NCI-H2171 (cell line): ENCODE results near the gene RAB30.

Source experiments
- DNase-seq: peaks from one replicate; lab custom pipeline; 2025; lab: John Stamatoyannopoulos, UW

The RAB30 gene

DNA sequence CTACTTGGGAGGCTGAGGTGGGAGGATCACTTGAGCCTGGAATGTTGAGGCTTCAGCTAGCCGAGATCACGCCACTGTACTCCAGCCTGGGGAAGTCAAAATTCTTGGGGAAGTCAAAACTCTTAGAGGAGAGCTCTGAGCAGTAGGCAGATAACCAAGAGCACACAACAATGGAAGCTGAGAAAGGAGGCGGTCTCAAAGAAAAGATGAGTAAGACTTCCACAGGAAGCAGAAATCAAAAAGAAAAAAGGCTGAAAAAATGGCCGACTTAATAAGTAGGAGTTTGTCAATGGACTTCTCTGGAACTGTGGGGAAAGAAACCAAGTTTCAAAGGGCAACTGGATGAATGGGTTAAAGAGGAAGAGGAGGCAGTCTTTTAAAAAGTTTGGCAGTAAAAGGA lies 32.1 kb downstream of the RAB30 start:
- no peak for DNase-seq

DNA sequence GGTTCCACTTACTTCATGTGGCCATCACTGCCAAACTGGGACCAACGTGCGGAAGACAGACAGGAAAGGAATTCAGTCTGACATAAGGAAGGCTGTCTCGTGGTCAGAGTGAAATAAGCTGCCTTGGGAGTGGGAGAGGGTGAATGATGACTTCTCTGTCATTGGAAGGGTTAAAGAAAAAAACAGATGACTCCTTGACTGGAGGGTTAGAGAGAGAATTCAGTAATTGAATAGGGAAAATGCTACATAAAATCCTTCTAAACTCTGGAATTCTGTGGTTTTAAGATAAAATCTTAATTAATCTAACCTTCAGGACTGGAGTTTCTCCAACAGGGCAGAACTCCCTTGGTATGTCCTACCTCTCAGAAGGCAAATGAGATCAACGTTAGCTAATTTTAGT lies 33.8 kb downstream of the RAB30 start:
- DNase-seq = no peak

DNA sequence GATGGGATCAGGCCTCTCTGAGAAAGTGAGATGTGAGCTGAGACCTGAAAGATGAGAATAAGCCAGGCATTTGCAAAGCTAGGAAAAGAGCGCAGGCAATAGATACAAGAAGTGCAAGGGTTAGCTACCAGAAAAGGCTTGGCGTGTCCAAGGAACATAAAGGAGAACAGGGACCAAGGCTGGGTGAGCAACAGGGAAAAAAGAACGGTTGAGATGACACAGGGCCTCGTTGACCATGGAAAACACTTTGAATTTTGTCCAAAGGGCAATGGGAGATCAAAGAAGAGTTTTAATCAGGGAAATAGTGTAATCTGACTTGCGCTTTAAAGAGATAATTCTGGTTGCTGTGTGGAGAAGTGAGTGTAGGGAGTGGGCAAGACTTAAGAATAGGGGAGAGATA lies 35.0 kb downstream of the RAB30 start:
- DNase-seq = no peak

DNA sequence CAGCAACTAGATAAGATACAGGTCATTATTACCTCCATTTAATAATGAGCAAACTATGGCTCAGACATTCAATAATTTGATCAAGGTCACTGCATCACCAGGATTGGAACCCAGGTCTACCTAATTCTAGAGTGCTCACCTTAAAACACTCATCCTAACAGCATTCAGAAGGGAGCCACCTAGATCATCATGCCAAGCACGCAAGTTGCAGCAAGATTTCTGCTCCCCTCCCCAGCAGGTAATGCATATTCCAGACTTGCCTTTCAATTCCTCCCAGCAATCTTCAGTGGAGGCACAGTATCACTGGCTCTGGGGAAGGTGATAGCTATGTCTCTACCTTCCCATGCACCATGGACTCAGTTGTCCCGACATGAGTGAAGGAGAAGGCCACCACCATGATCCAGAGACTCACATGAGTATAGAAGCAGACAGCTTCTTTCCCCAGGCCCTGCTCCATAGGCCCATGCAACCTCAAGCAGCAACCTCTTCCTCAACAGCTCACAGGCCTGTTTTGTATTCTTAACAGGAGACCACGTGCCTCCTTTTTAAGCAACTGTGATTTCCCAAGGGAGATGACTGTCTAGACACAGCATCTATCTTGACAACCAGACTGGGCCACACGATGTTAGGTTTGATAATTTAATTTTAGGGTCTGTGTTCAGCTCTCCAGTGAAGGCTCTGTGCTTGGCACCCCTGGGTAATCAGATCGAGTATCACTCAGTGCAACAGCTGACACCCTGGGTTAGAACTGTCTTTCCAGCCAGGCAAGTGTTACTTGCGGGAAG lies 36.4 kb downstream of the RAB30 start:
- peak; percentile 19 for DNase-seq

DNA sequence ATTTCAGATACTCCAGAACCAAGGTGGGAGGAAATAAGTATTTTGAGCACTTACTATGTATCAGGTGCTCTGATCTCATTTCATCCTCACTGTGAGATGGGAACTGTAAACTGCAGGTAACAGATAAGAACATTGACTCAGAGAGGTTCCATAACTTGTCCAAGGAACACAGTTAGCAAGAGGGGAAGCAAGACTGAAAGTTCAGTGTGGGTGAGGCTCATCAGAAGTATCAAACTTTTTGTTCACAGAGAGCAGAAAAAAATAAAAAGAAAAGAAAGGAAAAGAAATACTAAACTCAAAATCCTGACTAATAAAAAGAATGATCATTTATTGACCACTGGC lies 37.1 kb downstream of the RAB30 start:
- DNase-seq = no peak

DNA sequence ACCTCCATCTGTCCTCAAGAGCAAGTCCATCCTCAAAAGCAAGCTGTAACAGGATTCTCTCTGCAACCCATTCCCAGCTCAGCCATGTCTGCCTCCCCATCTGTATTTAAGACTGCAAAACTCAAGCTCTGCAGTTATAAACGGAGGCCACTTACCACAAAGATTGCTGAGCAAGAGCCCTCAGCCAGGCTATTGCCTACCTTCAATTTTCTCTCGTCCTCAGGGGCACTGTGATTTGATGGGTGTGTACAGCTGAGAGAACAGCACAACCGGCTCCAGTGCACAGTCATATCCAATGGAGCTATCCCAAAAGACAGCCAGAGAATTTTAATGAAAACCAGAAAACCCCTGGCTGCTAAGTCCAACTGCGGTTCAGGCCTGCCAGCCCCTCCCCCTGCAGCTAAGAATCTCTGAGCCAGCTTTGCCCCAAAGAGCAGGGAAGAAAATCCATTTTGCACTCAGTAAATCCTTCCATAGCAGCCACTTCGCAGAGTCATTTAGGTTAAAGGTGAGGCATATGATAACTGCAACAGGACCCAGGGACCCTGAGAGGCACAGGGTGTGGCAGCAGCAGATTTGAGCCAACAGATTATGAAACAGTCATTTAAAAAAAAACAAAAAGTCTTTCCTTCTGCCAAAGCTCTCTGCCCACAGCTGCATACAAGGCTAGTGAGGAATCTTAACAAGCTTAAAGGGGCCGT lies 37.6 kb downstream of the RAB30 start:
- peak; percentile 16 for DNase-seq

DNA sequence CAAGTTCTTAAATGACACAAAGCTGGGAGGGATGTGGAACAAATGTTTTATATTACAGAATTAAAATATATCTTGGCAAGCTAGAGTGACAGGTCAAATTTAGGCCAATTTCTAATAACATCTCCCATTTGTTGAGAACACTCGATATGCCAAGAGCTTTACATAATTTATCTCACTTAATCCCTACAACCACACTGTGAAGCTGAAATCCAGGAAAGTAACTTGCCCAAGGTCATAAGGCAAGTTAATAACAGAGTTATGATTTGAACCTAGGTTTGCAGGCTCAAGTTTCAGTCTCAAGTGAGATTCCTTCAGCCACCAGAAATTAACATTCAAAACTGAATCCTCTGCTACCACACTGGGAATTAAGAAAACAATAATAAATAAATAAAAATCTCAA lies 38.3 kb downstream of the RAB30 start:
- no peak for DNase-seq

DNA sequence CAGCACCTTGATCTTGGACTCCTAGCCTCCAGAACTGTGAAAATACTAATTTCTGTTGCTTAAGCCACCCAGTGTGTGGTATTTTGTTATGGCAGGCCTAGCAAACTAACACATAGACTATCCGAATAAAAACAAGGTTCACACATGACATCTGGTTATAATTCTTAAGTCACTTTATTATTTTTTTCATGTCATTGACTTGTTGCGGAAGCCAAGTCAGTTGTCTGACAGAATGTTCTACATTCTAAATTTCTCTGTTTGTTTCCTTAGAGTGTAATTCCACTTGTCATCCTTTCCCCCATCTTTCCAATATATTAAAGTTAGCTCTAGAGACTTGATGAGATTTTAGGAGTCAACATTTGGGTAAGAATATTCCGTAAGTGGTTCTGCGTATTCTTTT lies 40.6 kb downstream of the RAB30 start:
- no peak for DNase-seq

DNA sequence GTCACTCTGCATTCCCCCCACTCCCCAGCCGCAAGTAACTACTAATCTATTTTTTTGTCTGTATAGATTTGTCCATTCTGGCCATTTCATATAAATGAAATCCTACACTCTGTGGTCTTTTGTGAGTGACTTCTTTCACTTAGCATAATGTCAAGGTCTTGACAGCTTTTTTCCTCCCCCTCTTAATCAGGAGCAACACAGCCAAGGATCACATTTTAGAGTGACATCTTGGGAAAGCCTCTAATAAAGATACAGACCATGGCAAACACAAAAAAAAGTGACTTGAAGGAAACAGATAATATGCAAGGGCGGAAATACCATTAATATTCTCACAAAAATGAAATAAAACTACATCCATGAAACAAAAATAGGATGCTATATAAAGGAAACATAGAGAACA lies 43.9 kb downstream of the RAB30 start:
- no peak for DNase-seq

DNA sequence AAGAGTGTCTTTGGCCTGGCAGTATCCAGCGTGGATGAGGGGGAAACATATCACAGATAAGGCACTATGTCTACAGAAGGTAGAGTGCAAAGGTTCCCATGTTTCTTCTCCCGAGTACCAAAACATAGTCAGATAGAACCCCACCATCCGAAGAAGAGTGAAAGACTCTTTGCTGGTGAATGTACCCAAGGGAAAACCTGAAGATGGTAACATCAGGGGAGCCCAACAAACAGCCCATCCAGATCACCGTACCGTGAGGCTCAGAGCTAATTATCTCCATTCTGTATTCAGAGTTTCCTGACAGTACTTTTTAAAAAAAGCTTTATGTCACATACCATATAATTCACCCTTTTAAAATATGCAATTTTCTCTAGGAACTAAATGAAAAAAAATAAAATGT lies 44.4 kb downstream of the RAB30 start:
- DNase-seq = no peak

DNA sequence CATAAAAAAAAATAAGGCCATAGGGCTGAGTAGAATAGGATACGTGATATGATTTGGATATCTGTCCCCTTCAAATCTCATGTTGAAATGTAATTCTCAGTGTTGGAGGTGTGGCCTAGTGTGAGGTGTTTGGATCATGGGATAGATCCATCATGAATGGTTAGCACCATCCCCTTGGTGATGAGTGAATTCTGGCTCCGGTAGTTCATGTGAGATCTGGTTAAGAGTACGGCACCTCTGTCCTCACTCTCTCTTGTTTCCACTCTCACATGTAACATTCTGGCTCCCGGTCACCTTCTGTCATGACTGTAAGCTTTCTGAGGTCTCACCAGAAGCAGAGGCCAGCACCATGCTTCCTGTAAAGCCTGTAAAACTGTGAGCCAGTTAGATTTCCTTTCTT lies 45.5 kb downstream of the RAB30 start:
- no peak for DNase-seq

DNA sequence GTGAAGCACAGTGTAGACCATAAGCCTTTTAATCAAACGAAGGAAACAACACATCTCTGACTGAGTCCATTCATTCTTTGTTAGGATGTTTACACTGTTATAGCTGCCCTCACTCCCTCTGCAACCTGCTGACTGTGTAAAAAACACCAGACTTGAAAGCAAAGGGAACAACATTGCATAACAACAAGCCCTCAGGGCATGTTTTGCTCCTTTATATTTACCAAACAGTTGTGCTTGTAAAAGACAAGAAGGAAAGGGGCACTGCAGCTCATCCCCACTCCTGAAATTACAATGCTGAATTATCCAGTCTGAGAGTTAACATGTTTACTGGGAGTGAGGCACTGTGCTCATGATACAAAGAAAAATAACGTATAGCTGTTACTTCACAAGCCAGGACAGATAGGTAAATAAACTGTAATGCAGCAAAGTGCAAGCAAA lies 46.4 kb downstream of the RAB30 start:
- DNase-seq = no peak

DNA sequence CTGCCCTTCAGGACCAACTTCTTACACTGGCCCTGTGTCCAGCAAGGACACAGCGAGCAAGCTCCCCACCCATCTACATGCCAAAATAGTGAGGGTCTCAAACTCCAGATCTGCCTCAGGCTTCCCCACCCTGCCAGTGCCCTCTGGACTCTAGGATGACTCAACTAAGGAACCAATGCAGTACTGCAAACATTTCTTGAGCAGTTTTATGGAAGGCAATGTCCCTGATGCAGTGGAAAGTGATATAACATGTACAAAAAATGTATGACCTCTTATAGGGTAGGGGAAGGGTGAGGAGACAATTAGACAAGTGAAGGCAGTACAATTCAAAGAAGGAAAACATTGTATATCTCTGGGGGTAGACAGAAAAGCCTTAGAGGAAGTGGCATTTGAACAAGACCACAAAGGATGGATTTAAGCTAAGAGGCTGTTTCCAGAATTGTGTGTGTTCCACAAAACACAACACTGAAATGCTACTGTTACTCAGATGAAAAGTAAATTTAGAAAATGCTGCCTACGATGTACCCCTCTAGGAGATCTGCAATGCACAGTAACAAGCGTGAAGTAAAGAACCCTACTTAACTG lies 47.3 kb downstream of the RAB30 start:
- no peak for DNase-seq

DNA sequence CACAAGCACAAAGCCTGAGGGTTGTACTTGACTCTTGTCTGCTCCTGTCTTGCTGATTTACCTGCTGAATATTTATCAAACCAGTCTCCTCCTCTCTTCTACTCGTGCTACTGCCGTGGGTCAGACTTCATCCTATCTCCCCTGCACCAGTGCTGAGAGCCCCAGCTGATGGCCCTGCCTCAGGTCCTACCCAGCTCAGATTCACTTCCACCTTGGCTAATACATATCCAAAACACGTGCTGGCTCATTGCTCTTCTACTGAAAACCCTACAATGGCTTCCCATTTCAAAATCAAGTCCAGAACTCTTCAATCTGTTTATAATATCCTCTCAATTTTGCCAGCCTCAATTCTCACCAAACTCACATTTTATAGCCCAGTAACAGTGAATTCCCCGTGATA lies 48.3 kb downstream of the RAB30 start:
- DNase-seq = no peak

DNA sequence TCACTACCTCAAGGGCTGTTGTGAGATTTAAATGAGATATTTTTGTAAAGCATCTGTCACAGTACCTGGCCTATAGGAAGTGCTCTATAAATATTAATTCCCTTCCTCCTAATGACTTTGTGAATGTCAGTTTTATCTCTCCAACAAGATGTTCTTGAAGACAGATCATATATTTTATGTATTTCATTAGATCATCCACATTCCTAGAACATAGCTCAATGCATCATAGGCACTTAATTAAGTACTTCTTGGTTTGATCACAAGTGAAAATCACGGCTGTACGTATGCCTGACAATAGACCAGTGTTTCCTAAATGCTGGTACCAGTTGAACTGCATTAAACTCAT lies 49.9 kb downstream of the RAB30 start:
- DNase-seq = no peak

DNA sequence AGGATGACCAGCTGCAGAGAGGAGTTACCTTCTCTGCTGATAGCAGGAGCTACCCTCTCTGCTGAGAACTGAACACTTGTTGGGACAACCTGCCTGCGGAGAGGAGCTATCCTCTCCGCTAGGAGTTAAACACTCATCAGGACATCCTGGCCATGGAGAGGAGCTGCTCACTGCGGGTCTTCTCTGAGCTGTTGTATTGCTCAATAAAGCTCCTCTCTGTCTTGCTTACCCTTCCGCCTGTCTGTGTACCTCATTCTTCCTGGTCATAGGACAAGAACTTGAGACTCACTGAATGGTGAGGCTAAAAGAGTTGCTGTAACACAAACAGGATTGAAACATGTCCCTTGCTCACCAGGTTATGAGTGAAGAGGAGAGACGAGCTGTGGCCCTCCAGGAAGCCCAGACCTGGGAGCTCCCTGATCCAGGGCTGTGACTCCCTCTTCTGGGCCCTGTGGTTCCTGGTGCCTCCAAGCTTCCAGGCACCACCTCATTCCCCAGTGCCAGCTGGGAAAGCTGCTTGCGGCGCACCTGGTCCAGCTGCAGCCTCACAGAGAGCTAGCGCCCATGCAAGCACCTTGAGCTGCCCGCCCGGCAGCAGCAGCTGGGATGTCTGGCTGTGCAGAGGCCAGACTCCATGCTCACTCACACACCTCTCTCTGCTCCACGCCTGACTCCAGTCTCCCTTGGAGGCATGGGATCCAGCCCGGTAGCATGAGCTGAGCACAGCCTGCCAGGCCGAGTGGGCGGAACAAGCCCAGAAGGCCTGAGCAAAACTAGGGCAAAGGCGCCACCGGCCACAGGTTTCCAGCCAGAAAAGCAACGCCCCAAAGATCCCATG lies 50.5 kb downstream of the RAB30 start:
- DNase-seq = no peak

DNA sequence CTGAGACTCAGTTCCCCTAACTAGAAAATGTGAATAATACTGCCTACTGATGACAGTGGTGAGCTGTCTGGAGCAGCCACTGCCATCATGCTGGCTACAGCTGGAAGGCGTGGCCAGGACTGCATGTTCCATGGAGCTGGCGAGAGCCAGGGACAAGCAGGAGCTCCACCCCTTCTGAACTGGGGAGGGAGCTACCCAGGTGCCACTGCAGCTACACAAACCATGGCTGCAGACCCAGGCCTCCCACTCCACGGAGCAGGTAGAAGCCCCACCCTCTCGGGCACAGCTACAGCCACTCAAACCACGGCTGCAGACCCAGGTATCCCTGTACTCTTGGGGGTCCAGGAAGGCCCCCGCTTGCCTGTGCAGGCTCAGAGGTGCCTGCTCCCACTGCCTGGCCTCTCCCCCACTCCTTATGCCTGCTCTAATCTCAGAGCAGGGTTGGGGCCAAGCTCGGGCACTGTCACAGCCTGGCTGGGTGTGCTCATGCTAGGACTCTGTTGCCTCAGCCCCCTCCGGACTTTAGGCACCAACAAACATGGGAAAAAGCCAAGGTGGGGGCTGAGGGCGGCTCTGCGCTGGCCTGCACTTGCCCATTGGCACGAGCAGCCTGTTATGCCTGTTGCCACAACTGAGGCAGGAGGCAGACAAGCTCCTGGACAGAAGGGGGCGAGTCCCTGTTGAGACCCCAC lies 51.7 kb downstream of the RAB30 start:
- DNase-seq = no peak

DNA sequence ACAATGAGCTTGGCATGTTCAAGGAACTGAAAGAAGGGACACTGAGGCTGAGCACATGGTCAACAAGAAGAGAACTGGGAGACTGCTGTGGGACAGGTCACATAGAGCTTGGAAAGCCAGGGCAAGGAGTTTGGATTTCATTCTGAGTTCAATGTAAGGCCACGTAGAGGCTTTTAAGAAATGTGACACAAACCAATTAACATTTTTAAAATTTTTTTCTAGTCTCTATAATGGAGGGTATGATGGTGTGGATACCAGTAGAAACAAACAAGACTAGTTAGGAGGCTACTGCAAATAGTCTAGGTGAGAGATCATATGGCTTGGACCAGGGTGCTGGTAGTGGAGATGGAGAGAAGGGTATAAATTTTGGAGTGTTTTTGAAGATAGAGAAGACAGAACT lies 56.7 kb downstream of the RAB30 start:
- DNase-seq = no peak

DNA sequence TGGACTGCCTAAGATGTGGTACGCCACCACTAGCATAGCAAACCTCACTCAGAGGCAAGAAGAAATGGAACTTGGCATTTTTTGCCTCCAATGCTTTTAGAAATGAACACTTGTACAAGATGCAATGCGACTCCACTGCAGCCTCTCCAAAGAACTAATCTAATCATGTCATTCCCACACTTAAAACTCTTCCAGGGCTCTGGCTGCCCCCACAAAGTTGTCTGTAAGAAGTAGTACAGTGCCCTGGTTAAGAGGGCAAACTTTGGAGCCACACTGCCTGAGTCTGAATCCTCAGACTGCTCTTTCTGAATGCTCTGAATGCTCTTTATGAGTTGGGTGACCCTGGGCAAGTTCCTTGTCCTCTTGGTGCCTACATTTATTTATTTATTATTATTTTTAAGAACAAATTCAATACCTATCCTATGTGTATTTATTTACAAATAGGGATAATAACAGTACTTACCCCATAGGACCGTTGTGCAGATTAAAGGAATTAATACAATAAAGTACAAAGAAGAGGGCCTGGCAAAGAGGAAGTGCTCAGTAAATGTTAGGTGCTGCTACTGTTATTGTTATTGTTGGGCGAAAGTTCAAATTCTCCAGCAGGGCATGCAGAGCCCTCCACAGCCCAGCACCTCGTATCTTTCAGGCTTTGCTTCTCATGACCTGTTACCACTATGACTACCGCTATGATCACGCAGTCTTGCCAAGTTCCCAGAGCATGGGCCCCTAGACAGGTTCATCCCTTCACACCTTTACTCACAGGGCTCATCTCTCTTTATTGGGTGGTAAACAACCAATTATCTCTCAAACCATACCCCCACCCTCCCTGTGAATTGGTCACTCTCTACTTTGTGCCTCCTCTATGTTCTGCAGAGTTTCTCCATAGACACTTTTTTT lies 59.3 kb downstream of the RAB30 start:
- DNase-seq = no peak

DNA sequence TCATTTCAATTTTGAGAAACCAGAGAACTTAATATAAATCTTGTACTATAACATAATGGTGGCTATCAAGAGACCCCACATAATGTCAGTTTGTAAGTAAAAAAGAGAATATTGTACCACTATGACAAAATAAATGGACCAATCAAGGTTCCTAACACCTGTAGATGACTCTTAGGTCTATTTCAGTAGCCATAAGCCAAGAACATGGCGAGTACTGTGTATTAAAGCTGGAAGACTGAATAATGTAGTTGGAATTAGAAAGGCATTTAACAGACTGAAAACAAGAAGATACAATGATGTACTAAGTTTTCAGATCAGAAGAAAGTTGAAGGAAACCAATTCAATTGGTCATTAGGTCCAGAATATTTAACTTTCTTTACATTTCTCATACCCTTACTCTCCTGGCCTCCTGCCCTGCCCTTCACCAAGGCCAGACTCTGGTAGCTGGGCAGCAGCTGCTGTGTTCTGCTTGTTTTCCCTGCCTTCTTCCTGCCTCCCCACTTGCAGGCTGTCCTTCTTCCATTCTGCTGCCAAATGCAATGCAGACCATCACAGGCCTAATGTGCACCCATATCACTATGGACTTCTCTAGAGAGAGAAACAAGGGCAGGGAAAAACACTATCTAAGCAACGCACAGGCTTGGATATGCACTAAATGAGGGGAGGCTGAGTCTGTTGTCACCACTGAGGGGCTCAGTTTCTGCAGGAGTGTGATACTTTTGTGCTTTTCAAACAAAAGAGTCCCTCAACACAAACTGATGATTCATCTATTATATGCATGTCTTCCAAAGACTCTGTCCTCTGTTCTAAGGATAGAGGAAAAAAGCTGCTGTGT lies 60.1 kb downstream of the RAB30 start:
- DNase-seq = no peak
